Stomach (tissue), 4 donors: ENCODE measurements around the gene JMY.

Source experiments
- CTCF ChIP-seq, 7 experiments: fragments of 450-650 bp in 4 of 7; fragments of 200-600 bp in 3 of 7; sonication (generic) in 3 of 7; IDR thresholded peaks; one replicate each; pipeline ENCODE4 v1.5.1; 2016 to 2019; ENCODE audit warnings: antibody characterized with exemption in 7 of 7, control low read depth in 2 of 7, mild to moderate bottlenecking in 1 of 7
- EP300 ChIP-seq: sonication (generic); formaldehyde crosslinking; IDR thresholded peaks from one replicate; pipeline ENCODE4 v1.6.1; 2017; ENCODE audit warnings: antibody characterized with exemption
- POLR2A ChIP-seq, 4 donors: fragments of 450-650 bp; IDR thresholded peaks; one replicate each; pipeline ENCODE4 v1.6.1; 2016; ENCODE audit warnings: antibody characterized with exemption in 4 of 4, control low read depth in 2 of 4, mild to moderate bottlenecking in 1 of 4, moderate library complexity in 1 of 4

GRCh38 chr5:79201206-79201605 is 34.7 kb upstream of the JMY start:
- TF ChIP-seq EP300 (no peak), CTCF (IDR thresholded peaks at IDR 0.05) (no peak), POLR2A (IDR thresholded peaks at IDR 0.05) (no peak)
